ENCODE data around the gene CLK3.

CLK3 gene

GRCh38 chr15:74664028-74664616, 48.5 kb downstream of the CLK3 start:
- no peak for TF ChIP-seq CTCF (IDR thresholded peaks at IDR 0.05; ENCODE audit: low read length, missing control alignments)
- peak; percentile 70 for DNase-seq (ENCODE audit: low read depth)
- H3K4me3 ChIP-seq (replicated peaks; ENCODE audit: low read depth, low read length) = no peak overlapping the region

- no peak overlapping the region for H3K4me3 ChIP-seq (replicated peaks; ENCODE audit: low read depth, low read length)
- DNase-seq (ENCODE audit: low read depth) = no peak
- TF ChIP-seq CTCF (IDR thresholded peaks at IDR 0.05; ENCODE audit: low read length, missing control alignments) = no peak
Observed at GRCh38 chr15:74664670-74665069, 49.0 kb downstream of the CLK3 start.

- no peak overlapping the region for H3K4me3 ChIP-seq (replicated peaks; ENCODE audit: low read depth, low read length)
- DNase-seq (ENCODE audit: low read depth) = no peak
- TF ChIP-seq CTCF (IDR thresholded peaks at IDR 0.05; ENCODE audit: low read length, missing control alignments) = no peak
Observed at GRCh38 chr15:74667975-74668374, 52.3 kb downstream of the CLK3 start.

- no peak for TF ChIP-seq CTCF (IDR thresholded peaks at IDR 0.05; ENCODE audit: low read length, missing control alignments)
- no peak overlapping the region for H3K4me3 ChIP-seq (replicated peaks; ENCODE audit: low read depth, low read length)
- no peak for DNase-seq (ENCODE audit: low read depth)
Observed at GRCh38 chr15:74669627-74670026, 54.0 kb downstream of the CLK3 start.

- DNase-seq (ENCODE audit: low read depth) = no peak
- no peak for TF ChIP-seq CTCF (IDR thresholded peaks at IDR 0.05; ENCODE audit: low read length, missing control alignments)
- H3K4me3 ChIP-seq (replicated peaks; ENCODE audit: low read depth, low read length) = no peak overlapping the region
Observed at GRCh38 chr15:74674161-74674560, 58.5 kb downstream of the CLK3 start.

- TF ChIP-seq CTCF (IDR thresholded peaks at IDR 0.05; ENCODE audit: low read length, missing control alignments) = no peak
Observed at GRCh38 chr15:74676801-74677200, 61.2 kb downstream of the CLK3 start.

More at GRCh38 chr15:74676801-74677200, 61.2 kb downstream of the CLK3 start:
- no peak for DNase-seq (ENCODE audit: low read depth)
- no peak overlapping the region for H3K4me3 ChIP-seq (replicated peaks; ENCODE audit: low read depth, low read length)

Data from fibroblast of pulmonary artery (primary cell).